ENCODE results near the gene MEIOB.

The MEIOB gene

GRCh38 chr16:1789643-1790045 is 82.3 kb downstream of the MEIOB start:
- TF ChIP-seq CTCF (IDR thresholded peaks at IDR 0.05; ENCODE audit: borderline replicate concordance, control extremely low read depth, extremely low read depth, insufficient read depth, missing control alignments) = no peak
- in situ Hi-C loops (cut with MboI; ENCODE audit: low sequenced_read_pairs, unreplicated experiment) = no loop called here
- DNase-seq (ENCODE audit: low spot score) = no peak

- no peak for TF ChIP-seq CTCF (IDR thresholded peaks at IDR 0.05; ENCODE audit: borderline replicate concordance, control extremely low read depth, extremely low read depth, insufficient read depth, missing control alignments)
- in situ Hi-C loops (cut with MboI; ENCODE audit: low sequenced_read_pairs, unreplicated experiment) = no loop called here
- DNase-seq (ENCODE audit: low spot score) = no peak
Measured at GRCh38 chr16:1788708-1789100, 83.3 kb downstream of the MEIOB start.

- DNase-seq (ENCODE audit: low spot score) = no peak
- in situ Hi-C loops (cut with MboI; ENCODE audit: low sequenced_read_pairs, unreplicated experiment) = no loop called here
Measured at GRCh38 chr16:1788095-1788707, 83.8 kb downstream of the MEIOB start.

GRCh38 chr16:1787322-1788094 is 84.5 kb downstream of the MEIOB start:
- in situ Hi-C loops (cut with MboI; ENCODE audit: low sequenced_read_pairs, unreplicated experiment) = no loop called here
- DNase-seq (ENCODE audit: low spot score) = no peak
- TF ChIP-seq CTCF (IDR thresholded peaks at IDR 0.05; ENCODE audit: borderline replicate concordance, control extremely low read depth, extremely low read depth, insufficient read depth, missing control alignments) = no peak

More at GRCh38 chr16:1788095-1788707, 83.8 kb downstream of the MEIOB start:
- no peak for TF ChIP-seq CTCF (IDR thresholded peaks at IDR 0.05; ENCODE audit: borderline replicate concordance, control extremely low read depth, extremely low read depth, insufficient read depth, missing control alignments)

- TF ChIP-seq CTCF (IDR thresholded peaks at IDR 0.05; ENCODE audit: borderline replicate concordance, control extremely low read depth, extremely low read depth, insufficient read depth, missing control alignments) = no peak
- in situ Hi-C loops (cut with MboI; ENCODE audit: low sequenced_read_pairs, unreplicated experiment) = no loop called here
- DNase-seq (ENCODE audit: low spot score) = no peak
Measured at GRCh38 chr16:1787056-1787321, 85.0 kb downstream of the MEIOB start.

GRCh38 chr16:1786242-1787055 is 85.5 kb downstream of the MEIOB start:
- peak; percentile 15 for TF ChIP-seq CTCF (IDR thresholded peaks at IDR 0.05; ENCODE audit: borderline replicate concordance, control extremely low read depth, extremely low read depth, insufficient read depth, missing control alignments)
- DNase-seq (ENCODE audit: low spot score) = no peak
- in situ Hi-C loops (cut with MboI; ENCODE audit: low sequenced_read_pairs, unreplicated experiment) = no loop called here

All from GM13976 (cell line).